ENCODE measurements around the gene GALNS. TPM values are rescaled to one million over a fixed set of nuclear protein-coding genes. Genes with fewer than 3 reads are reported as not detected.
A peak's percentile ranks its signal among the peaks of the same experiment; 100 is the strongest.

The GALNS gene
- total and polyA plus RNA-seq, 5 donors = 17.6 to 22.3 (median 19.1) TPM

GRCh38 chr16:88854306-88855111, 2.2 kb downstream of the GALNS start:
- H3K4me1 ChIP-seq (ENCODE audit: control insufficient read depth, insufficient read depth, low read length) = peaks cover 5% of the 10 kb centered on the region
- peak in 1 of 3 donors; percentile 58 for DNase-seq
- intact Hi-C loops (cut with DNase I) = no loop called here
- H3K4me3 ChIP-seq (ENCODE audit: low read length) = no peak overlapping the region
- no peak overlapping the region for H3K27ac ChIP-seq (ENCODE audit: low read length)
- ATAC-seq = no peak
- H3K27me3 ChIP-seq (ENCODE audit: control insufficient read depth, insufficient read depth) = no peaks in the 10 kb centered on the region
- H3K9me3 ChIP-seq (ENCODE audit: control insufficient read depth, low read length) = no peaks in the 10 kb centered on the region
- 71% methylated on average over 20 of the region's 20 CpGs for WGBS

GRCh38 chr16:88853325-88853941, 3.3 kb downstream of the GALNS start:
- Histone ChIP-seq H3K27me3 (ENCODE audit: control insufficient read depth, insufficient read depth) (no peaks in the 10 kb centered on the region), H3K27ac (ENCODE audit: low read length) (no peak overlapping the region), H3K9me3 (ENCODE audit: control insufficient read depth, low read length) (no peaks in the 10 kb centered on the region), H3K4me1 (ENCODE audit: control insufficient read depth, insufficient read depth, low read length) (peaks cover 5% of the 10 kb centered on the region), H3K4me3 (ENCODE audit: low read length) (no peak overlapping the region)
- ATAC-seq (no peak), DNase-seq (peak in 1 of 3 donors; percentile 70)
- WGBS = 79% methylated on average over 17 of the region's 17 CpGs
- intact Hi-C loops (cut with DNase I) = no loop called here

GRCh38 chr16:88851616-88852015, 5.1 kb downstream of the GALNS start:
- H3K27me3 ChIP-seq (ENCODE audit: control insufficient read depth, insufficient read depth) = no peaks in the 10 kb centered on the region
- DNase-seq (no peak), ATAC-seq (no peak)
- H3K27ac ChIP-seq (ENCODE audit: low read length) = no peak overlapping the region
- H3K9me3 ChIP-seq (ENCODE audit: control insufficient read depth, low read length) = no peaks in the 10 kb centered on the region
- WGBS = 95% methylated on average over 19 of the region's 19 CpGs
- intact Hi-C loops (cut with DNase I) = no loop called here
- H3K4me3 ChIP-seq (ENCODE audit: low read length) = no peak overlapping the region
- H3K4me1 ChIP-seq (ENCODE audit: control insufficient read depth, insufficient read depth, low read length) = no peaks in the 10 kb centered on the region

GRCh38 chr16:88850531-88851199, 6.1 kb downstream of the GALNS start:
- no peaks in the 10 kb centered on the region for H3K4me1 ChIP-seq (ENCODE audit: control insufficient read depth, insufficient read depth, low read length)
- ATAC-seq (no peak), DNase-seq (no peak)
- no peaks in the 10 kb centered on the region for H3K9me3 ChIP-seq (ENCODE audit: control insufficient read depth, low read length)
- WGBS = 95% methylated on average over 33 of the region's 33 CpGs
- no peak overlapping the region for H3K4me3 ChIP-seq (ENCODE audit: low read length)
- H3K27ac ChIP-seq (ENCODE audit: low read length) = no peak overlapping the region
- H3K27me3 ChIP-seq (ENCODE audit: control insufficient read depth, insufficient read depth) = no peaks in the 10 kb centered on the region
- intact Hi-C loops (cut with DNase I) = no loop called here

- H3K27me3 ChIP-seq (ENCODE audit: control insufficient read depth, insufficient read depth) = no peaks in the 10 kb centered on the region
- ATAC-seq (no peak), DNase-seq (no peak)
- no peak overlapping the region for H3K27ac ChIP-seq (ENCODE audit: low read length)
- no peaks in the 10 kb centered on the region for H3K9me3 ChIP-seq (ENCODE audit: control insufficient read depth, low read length)
- no peaks in the 10 kb centered on the region for H3K4me1 ChIP-seq (ENCODE audit: control insufficient read depth, insufficient read depth, low read length)
- WGBS = 91% methylated on average over 21 of the region's 21 CpGs
- intact Hi-C loops (cut with DNase I) = no loop called here
- no peak overlapping the region for H3K4me3 ChIP-seq (ENCODE audit: low read length)
Observed at GRCh38 chr16:88848557-88848956, 8.2 kb downstream of the GALNS start.

GRCh38 chr16:88847654-88848053, 9.1 kb downstream of the GALNS start:
- intact Hi-C loops (cut with DNase I) = no loop called here
- H3K27me3 ChIP-seq (ENCODE audit: control insufficient read depth, insufficient read depth) = no peaks in the 10 kb centered on the region
- H3K27ac ChIP-seq (ENCODE audit: low read length) = no peak overlapping the region
- ATAC-seq (peak in 1 of 2 donors; percentile 21), DNase-seq (no peak)
- no peak overlapping the region for H3K4me3 ChIP-seq (ENCODE audit: low read length)
- WGBS = 95% methylated on average over 18 of the region's 18 CpGs
- no peaks in the 10 kb centered on the region for H3K4me1 ChIP-seq (ENCODE audit: control insufficient read depth, insufficient read depth, low read length)
- H3K9me3 ChIP-seq (ENCODE audit: control insufficient read depth, low read length) = no peaks in the 10 kb centered on the region

- intact Hi-C loops (cut with DNase I) = no loop called here
- Histone ChIP-seq H3K27me3 (ENCODE audit: control insufficient read depth, insufficient read depth) (no peaks in the 10 kb centered on the region), H3K27ac (ENCODE audit: low read length) (no peak overlapping the region), H3K9me3 (ENCODE audit: control insufficient read depth, low read length) (no peaks in the 10 kb centered on the region), H3K4me3 (ENCODE audit: low read length) (no peak overlapping the region), H3K4me1 (ENCODE audit: control insufficient read depth, insufficient read depth, low read length) (no peaks in the 10 kb centered on the region)
- WGBS = 97% methylated on average over 9 of the region's 9 CpGs
- ATAC-seq (no peak), DNase-seq (no peak)
Observed at GRCh38 chr16:88846088-88846487, 10.7 kb downstream of the GALNS start.

GRCh38 chr16:88844419-88845036, 12.2 kb downstream of the GALNS start:
- 76% methylated on average over 11 of the region's 11 CpGs for WGBS
- DNase-seq = no peak

GRCh38 chr16:88843256-88843655, 13.5 kb downstream of the GALNS start:
- DNase-seq = no peak
- no peak overlapping the region for H3K27ac ChIP-seq (ENCODE audit: low read length)
- H3K9me3 ChIP-seq (ENCODE audit: control insufficient read depth, low read length) = no peaks in the 10 kb centered on the region
- no peak overlapping the region for H3K4me3 ChIP-seq (ENCODE audit: low read length)
- ATAC-seq = no peak
- intact Hi-C loops (cut with DNase I) = no loop called here
- 95% methylated on average over 20 of the region's 20 CpGs for WGBS
- no peaks in the 10 kb centered on the region for H3K27me3 ChIP-seq (ENCODE audit: control insufficient read depth, insufficient read depth)
- H3K4me1 ChIP-seq (ENCODE audit: control insufficient read depth, insufficient read depth, low read length) = no peaks in the 10 kb centered on the region

More at GRCh38 chr16:88844419-88845036, 12.2 kb downstream of the GALNS start:
- Histone ChIP-seq H3K9me3 (ENCODE audit: control insufficient read depth, low read length) (no peaks in the 10 kb centered on the region), H3K27ac (ENCODE audit: low read length) (no peak overlapping the region), H3K4me1 (ENCODE audit: control insufficient read depth, insufficient read depth, low read length) (no peaks in the 10 kb centered on the region), H3K4me3 (ENCODE audit: low read length) (no peak overlapping the region), H3K27me3 (ENCODE audit: control insufficient read depth, insufficient read depth) (no peaks in the 10 kb centered on the region)
- intact Hi-C loops (cut with DNase I) = no loop called here
- ATAC-seq = no peak

GRCh38 chr16:88842806-88843205, 13.9 kb downstream of the GALNS start:
- H3K27ac ChIP-seq (ENCODE audit: low read length) = no peak overlapping the region
- H3K4me3 ChIP-seq (ENCODE audit: low read length) = no peak overlapping the region
- no peaks in the 10 kb centered on the region for H3K9me3 ChIP-seq (ENCODE audit: control insufficient read depth, low read length)
- no peaks in the 10 kb centered on the region for H3K27me3 ChIP-seq (ENCODE audit: control insufficient read depth, insufficient read depth)
- no peaks in the 10 kb centered on the region for H3K4me1 ChIP-seq (ENCODE audit: control insufficient read depth, insufficient read depth, low read length)
- no peak for ATAC-seq
- WGBS = 95% methylated on average over 25 of the region's 25 CpGs
- DNase-seq = no peak
- intact Hi-C loops (cut with DNase I) = no loop called here

- no peak overlapping the region for H3K27ac ChIP-seq (ENCODE audit: low read length)
- H3K9me3 ChIP-seq (ENCODE audit: control insufficient read depth, low read length) = no peaks in the 10 kb centered on the region
- no peak for ATAC-seq
- peak in 1 of 3 donors; percentile 49 for DNase-seq
- no peak overlapping the region for H3K4me3 ChIP-seq (ENCODE audit: low read length)
- 95% methylated on average over 15 of the region's 15 CpGs for WGBS
- no peaks in the 10 kb centered on the region for H3K4me1 ChIP-seq (ENCODE audit: control insufficient read depth, insufficient read depth, low read length)
- no peaks in the 10 kb centered on the region for H3K27me3 ChIP-seq (ENCODE audit: control insufficient read depth, insufficient read depth)
- intact Hi-C loops (cut with DNase I) = no loop called here
Observed at GRCh38 chr16:88842308-88842756, 14.4 kb downstream of the GALNS start.

All from right cardiac atrium (tissue), 5 donors.